ENCODE data around the gene JKAMP.

Gene JKAMP

DNA sequence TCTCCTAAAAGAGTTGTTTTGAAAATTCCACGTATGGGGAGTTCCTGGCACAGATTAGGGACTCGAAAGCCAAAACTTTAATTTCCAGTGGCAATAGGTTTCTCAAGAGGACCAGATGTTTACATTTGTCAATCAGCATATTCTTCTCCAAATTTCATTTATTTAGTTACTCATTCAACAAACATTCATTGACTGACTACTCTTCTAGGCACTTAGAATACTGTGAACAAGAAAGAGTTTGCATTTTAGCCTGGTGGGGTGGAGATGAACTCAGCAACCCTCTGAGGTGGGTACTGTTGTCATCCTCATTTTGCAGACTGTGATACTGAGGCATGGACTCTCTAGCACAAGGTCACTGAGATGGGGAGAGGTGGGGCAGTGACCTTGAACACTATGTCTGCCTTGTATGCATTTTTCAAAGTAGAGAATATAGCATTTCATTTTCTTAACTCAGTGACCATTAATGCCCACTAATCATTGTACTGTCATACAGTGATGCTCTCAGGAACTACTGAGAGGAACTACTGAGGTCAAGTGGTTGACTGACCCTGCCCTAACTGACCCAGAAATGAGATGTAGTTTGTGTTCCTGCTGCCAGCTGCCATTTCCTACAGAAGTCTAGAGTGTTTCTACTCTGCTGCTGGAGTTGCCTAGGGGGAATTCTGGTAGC is 2.3 kb upstream of the JKAMP start:
- no peak for DNase-seq

DNA sequence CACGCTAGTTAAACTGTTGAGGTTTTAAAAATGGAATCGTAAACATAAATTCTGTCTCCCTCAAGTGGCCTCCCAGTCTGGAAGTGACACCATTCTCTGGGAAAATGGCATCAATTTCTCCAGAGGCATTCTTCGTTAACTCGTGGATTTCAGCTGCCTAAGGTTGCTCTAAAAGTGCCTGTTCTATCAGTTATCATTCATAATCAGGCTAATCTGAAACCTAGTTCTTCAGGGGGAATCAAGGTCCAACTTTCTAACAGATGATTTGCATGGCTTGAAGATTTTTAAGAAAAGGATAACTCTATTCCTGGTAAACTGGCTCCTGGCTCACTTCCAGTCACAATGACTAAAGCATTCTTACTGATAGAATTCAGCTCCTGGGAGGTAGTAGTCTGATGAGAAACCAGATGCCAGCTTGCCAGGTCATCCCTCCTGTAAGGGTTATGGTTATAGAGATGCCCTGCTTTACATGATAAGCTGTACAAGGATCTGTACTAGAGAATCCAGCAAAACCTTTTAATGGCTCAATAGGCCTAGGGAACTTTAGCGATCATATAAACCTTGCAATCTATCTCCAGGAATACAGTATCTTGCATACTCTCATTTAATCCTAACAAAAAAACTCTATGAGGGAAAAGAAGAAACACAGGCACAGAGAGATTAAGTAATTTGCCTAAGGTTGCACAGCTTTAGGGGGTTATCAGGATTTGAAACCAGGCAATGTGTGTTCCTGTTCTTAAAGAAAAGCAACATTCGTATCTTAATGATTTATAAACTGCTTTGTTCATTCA is 1.6 kb upstream of the JKAMP start:
- DNase-seq, result peak in 1 of 2 experiments; percentile 15

- DNase-seq, result no peak
Observed at GRCh38 chr14:59483363-59483762, 954 bp upstream of the JKAMP start.

GRCh38 chr14:59484639-59485175 is 390 bp downstream of the JKAMP start:
- DNase-seq, result no peak

DNA sequence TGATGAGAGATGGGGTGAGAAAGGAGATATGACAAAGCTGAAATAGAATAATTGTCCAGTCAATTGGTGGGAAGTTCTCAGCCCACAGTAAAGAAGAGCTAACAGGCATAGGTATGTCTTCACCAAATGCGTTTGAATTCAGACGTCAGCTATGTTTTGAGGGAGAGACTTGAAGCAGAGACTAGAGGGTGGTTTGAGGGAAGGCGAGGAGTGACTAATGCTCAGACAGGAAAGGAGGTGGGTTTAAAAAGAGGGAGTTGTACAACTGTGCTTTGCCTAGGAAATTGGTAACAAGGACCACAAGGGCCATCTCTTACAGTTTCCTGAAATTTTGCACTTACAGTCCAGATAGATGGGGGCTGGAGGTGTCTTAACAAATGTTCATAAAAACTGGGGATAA is 6.4 kb downstream of the JKAMP start:
- no peak for DNase-seq

GRCh38 chr14:59492384-59492783 is 8.1 kb downstream of the JKAMP start:
- DNase-seq, result no peak

DNA sequence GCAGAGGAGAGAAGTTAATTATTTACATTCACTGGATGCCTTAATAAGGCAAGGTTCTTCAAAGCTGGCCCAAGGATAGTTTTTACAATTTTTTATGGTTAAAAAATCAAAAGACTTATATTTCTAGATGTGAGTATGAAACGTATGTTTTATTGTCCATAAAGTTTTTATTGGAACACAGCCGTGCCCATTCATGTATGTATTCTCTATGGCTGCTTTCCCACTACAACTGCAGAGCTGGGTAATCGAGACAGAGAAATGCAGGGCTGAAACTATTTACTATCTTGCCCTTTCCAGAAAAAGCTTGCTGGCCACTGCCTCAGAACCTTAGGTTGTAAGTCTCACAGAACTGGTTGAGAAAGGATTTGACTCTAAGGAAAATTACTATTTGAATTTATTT is 16.4 kb downstream of the JKAMP start:
- no peak for DNase-seq

DNA sequence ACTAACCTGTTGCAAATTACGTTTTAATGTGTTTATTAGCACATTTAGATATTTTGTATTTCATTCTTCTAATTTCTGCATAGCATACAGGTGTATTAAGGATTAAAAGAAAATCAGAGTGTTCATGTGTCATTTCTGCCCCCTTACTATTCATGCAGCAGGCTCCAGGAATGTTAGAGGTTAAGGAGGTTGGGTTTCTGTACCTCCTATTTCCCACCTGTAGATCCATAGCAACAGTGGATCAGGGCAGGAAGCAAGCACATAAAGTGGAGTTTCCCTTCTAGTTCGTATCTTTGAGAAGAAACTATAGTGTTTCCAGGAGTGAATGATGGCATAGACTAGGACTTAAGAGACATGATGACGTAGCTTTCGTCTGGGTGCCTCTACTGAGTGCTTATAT is 18.9 kb downstream of the JKAMP start:
- no peak for DNase-seq

DNA sequence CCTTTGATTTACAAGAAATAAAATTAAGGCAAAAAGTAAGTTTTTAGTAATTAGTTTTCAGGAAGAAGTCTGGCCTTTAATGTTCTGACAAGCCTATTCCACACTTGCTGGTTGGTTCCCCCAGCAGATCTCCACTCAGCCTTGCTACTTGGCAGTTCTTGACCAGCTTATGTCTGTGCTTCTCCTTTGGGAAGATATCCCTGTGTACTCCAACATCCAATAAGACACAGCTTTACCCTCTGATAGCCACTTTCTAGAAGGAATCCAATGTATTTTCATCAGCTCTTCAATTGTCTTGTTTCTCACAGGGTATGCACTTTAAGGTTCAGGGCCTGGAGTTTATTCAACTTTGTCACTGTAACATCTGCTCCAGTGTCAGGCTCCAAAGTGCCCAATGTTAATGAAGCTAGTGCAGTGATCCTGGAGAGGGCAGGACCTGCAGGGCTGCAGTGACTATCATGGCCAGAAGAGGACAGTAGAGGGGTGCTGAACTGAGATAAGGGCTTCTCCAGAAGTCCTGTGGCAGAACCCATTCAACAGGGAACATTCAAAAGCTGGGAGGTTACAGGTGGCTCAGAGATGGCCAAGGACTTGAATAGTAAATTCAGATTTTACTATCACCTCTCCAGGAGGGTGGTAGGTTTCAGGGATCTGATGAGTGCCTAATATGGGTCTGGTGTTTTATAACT is 22.9 kb downstream of the JKAMP start:
- peak; percentile 65 to 75 for DNase-seq

GRCh38 chr14:59507752-59508103 is 23.4 kb downstream of the JKAMP start:
- DNase-seq, result no peak

DNA sequence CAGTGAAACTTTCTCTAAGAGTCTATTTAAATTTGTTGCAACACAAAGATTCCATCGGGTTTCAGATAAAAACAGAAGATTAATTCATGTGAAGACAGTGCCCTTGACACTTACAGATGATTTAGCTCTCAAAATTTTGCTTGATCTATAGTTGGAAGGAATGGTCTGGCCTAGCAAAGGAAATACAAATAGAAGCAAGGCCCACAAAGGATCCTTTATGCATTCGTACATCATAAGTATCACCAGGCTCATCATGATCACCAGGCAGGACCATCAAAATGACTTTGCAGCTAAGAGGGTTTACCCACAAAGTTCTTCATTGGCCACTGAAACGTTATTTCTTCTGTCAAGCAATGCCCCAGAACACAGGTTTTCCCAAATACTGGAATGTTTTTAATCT is 24.8 kb downstream of the JKAMP start:
- DNase-seq, result no peak

- DNase-seq, result no peak
Observed at GRCh38 chr14:59510001-59510400, 25.7 kb downstream of the JKAMP start.

GRCh38 chr14:59510966-59511365 is 26.6 kb downstream of the JKAMP start:
- no peak for DNase-seq

DNA sequence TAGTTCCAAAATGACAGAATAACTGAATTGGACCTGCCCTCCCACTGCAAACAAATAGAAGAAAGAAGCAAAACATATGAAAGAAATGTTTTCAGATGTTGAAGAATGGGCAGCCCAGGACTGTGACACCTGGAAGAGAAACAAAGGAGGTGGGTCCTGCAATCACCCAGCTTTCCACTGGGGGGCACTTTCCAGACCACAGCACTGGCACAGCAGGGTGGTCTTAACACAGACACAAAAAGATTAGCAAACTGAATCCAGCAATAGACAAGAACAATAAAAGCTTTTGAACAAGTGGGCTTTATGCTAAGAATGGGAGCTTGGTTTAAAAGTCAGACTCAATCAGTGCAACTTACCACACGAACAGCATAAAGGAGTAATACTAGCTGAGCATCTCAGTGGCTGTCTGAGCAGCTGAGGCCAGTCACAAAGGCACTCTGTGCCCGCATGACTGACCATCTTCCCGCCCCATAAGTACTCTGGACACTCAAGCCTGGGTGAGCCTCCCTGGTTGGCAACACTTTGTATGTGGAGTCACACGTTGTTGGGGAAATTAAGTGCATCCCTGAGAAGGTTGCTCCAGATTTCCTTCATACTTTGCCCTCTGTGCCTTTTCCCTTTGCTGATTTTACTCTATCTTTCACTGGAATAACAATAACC is 27.7 kb downstream of the JKAMP start:
- DNase-seq, result peak in 1 of 2 experiments; percentile 45

- no peak for DNase-seq
Observed at GRCh38 chr14:59520224-59520623, 35.9 kb downstream of the JKAMP start.

DNA sequence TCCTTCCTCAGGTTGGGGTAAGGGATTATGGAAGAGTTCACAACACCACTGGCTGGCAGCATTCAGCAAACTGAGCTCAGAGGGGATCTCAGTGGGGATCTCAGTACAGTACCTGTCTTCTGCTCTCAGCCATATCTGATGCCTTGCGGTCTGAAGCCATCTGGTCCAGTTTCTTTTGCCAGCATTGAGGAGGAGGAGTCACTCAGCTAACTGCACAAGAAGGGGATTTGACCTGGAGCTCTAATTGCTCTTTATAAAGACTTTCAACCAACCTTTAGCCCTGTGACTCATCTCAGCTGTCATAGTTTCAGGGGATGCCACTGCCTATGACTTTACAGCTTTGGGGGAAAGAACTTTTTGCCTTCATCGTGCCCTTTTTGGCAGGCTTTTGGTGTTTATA is 44.9 kb downstream of the JKAMP start:
- DNase-seq, result no peak

- no peak for DNase-seq
Observed at GRCh38 chr14:59530349-59530748, 46.0 kb downstream of the JKAMP start.

- no peak for DNase-seq
Observed at GRCh38 chr14:59532419-59532818, 48.1 kb downstream of the JKAMP start.

DNA sequence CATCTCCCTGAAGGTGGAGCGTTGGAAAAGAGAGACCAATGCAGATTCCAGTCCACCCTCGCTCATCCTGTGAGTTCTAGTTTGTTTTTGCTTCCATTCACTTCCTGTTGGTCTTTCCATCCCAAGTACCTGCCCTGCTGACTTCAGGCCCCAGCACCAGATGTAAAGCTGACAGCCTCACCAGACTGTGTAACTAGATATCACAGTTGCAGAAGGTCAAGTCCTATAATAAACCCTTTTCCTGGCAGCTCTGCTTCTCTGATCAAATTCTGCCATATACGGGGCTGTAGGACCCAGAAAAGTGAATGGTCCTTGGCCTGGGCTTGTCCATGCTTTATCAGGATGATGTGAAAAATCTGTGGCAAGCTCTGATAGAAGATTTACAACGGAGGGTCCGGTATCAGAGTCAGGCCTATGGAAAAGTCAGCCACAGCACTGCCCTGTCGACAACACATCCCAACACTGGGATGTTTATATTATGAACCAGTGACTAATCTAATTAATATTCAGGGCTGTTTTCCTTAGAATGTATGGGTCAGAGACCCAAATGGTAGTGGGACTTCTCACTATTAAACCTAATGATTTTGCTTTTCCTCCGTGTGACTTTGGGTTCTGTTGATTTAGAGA is 50.2 kb downstream of the JKAMP start:
- DNase-seq, result peak; percentile 38 to 54

- DNase-seq, result no peak
Observed at GRCh38 chr14:59537476-59537875, 53.2 kb downstream of the JKAMP start.

DNA sequence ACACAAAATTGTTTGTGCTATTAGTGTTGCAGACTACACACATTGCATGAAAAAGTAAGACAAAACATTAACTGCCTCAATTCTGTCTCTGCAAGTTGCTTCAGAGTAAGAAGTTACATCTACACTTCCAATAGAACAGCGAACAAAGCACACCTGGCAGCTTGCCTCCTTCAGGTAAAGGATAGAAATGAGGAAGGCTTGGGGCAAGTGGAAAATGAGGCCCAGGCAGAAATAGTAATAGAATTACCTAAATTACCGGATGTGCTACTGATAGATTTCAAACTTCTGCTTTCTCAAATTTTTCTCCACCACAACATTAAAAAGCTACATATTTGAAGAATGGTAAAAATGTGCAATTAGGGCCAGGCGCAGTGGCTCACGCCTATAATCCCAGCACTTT is 54.6 kb downstream of the JKAMP start:
- no peak for DNase-seq

- DNase-seq, result no peak
Observed at GRCh38 chr14:59540852-59541251, 56.5 kb downstream of the JKAMP start.

- DNase-seq, result no peak
Observed at GRCh38 chr14:59541731-59542130, 57.4 kb downstream of the JKAMP start.
